Heart left ventricle (tissue), 13 donors: ENCODE measurements around the gene PRDM15.

Experiments used
- CTCF ChIP-seq, 12 donors: fragments of 200-600 bp; sonication (generic) in 4 of 12; IDR thresholded peaks; one replicate each; pipeline versions ENCODE4 v1.5.0 to v1.8.0; 2018 to 2022; ENCODE audit warnings: antibody characterized with exemption in 12 of 12, mild to moderate bottlenecking in 5 of 12
- POLR2A ChIP-seq, 2 donors: fragments of 450-650 bp; IDR thresholded peaks; one replicate each; pipeline ENCODE4 v1.6.1; 2017; ENCODE audit warnings: antibody characterized with exemption in 2 of 2, mild to moderate bottlenecking in 2 of 2, moderate library complexity in 2 of 2
- donor health status: ischemic (EF 13 %, LVEDD 7.1; RV severe dilation, severe dysfunction).
- donor health status: DM: no; HTN: yes; CAD: no.
- donor health status: DM: no; HTN: no; CAD: no.
- donor health status: ischemic (EF 25% LVEDD 6.9; RV normal size, moderate dysfunction).
- donor health status: ischemic (EF 25% LVEDD 5.7; RV mildly dilated, moderate dysfunction).
- donor health status: ischemic (EF 35%, LVEDD 5.7; RV mildly dilated, moderate dysfunction).
- donor health status: nonischemic (EF 11% LVEDD 7.7; RV severe dilation, severe dysfunction).
- donor health status: DM: yes; HTN: yes; CAD: no.
- donor health status: PGD.
- donor health status: ischemic (EF 29% LVEDD 5.4; RV normal size, mild dysfunction).
- donor health status: nonischemic (EF 23%, LVEDD 6.1; RV moderate dilation, normal function).

- TF ChIP-seq CTCF (IDR thresholded peaks at IDR 0.05) (no peak), POLR2A (IDR thresholded peaks at IDR 0.05) (no peak)
These were observed 22.0 kb upstream of the PRDM15 start for GRCh38 chr21:41901099-41901498.
